ENCODE results near the gene XRCC4.

Gene XRCC4

DNA sequence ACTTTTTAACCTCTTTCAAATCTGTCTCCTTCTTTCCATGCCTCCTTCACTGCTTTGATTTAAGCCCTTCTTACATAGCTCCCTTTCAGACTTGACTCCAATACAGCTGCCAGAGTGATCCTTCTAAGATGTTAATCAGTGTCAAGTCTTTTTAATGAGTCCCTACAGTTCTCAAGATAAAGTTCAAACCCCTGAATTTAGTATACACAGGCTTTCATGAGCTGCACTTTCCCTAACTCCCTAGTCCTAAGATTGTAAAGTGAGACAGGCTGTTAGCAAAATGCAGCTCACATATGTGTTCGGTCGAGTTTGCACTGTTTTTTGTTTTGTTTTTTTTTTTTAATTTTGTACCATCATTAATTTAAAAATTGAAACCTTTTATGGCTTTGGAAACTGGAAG, 203.8 kb downstream of the XRCC4 start:
- DNase-seq = no peak

DNA sequence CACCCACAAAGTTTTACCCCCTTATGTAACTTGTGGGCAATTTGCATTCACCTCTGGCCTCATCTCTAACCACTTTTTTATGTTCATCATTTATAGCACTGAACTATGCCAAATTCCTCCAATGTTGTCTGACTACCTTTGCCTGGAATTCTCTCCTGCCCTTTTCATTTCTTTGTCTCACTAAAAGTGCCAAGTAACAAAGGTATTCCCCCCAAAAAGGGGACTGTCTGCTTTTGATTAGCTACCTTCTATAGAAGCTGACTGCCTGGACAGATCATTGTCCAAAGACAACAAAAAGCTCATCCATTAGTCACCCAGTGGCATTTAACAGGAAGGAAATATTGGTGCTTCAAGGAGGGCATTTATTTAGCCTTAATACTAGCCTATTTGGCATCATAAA, 204.3 kb downstream of the XRCC4 start:
- no peak for DNase-seq

DNA sequence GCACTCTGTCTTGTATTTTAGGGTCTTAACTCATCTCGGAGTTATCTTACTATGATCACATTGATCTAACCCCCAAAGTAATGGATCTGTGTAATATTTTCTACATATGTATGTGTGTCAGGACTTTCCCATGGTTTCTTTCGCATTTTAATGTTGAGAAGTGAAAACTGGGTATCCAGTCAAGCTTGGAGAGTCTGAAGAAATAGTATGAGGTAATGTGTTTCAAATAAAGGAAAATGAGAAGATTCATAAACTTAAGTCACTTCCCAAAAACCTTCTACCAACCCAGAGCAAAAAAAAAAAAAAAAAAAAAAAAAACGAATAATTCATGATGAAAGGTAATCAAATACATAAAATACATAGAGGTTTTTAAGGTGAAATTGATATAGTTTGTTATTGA, 206.4 kb downstream of the XRCC4 start:
- no peak for DNase-seq

DNA sequence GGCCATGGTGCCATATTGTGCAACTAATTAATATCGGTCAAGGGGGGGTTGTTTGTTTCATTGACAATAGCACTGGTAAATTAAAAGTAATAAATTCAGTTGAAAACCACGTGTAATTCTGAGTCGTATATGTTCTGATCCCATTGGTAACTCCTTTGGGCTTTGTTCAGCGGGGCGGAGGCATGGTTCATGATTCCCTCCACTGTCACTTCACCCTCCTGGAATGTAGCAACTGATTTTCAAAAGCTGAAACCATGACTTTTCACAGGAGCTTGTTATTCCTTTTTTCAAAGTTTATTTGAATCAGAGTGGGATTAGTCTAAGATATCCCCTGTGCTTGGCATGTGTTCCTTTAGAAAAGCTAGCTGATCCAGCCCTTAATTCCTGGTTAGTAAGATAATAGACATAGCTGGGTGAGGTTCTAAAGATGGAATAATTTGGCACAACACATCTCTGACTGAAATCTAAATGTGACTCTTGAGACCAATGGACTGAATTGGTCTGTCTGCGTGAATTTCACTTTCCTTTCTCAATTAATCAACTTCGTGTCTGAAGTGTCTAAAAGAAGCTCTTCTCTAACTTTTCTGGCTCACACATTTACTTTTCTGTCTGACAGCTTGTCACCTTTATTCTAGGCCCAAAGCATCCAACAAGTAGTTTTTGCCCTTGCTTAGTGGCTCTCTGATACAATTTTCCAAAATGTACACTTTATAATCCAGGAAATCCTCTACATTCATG, 208.5 kb downstream of the XRCC4 start:
- DNase-seq = no peak

DNA sequence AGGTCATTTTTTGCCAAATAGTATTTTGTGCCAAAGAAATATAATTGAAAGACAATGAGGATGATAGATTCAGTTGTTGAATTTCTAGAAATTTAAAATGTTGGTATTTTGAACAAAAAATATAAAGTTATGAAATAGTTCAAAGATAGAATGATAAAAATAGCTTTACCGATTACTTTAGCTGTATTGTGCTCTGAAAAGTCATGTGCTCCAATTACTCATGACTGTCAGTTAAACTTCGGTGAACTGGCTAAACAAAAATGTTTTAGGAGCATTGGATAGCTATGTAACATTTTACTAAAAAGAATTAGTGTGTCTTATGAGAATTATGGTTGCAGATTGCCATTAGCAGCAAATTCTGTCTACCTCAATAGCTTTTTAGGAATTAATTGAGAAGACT, 216.9 kb downstream of the XRCC4 start:
- no peak for DNase-seq

DNA sequence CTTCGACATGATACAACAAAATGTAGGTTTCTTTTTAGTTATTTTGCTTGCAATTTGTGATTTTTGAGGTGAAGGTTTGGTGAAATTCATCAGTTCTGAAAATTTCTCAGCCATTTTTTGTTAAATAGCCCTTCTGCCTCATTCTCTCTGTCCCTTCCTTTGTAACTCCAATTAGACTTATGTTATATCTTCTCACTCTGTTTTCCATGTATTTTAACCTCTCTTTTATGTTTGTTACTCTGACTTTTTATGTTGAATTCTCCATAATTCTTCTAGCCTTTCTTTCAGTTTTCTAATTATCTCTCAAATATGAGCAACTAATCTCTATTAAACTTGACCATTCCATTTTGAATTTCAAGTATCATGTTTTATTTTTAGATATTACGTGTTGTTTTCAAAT, 222.0 kb downstream of the XRCC4 start:
- no peak for DNase-seq

DNA sequence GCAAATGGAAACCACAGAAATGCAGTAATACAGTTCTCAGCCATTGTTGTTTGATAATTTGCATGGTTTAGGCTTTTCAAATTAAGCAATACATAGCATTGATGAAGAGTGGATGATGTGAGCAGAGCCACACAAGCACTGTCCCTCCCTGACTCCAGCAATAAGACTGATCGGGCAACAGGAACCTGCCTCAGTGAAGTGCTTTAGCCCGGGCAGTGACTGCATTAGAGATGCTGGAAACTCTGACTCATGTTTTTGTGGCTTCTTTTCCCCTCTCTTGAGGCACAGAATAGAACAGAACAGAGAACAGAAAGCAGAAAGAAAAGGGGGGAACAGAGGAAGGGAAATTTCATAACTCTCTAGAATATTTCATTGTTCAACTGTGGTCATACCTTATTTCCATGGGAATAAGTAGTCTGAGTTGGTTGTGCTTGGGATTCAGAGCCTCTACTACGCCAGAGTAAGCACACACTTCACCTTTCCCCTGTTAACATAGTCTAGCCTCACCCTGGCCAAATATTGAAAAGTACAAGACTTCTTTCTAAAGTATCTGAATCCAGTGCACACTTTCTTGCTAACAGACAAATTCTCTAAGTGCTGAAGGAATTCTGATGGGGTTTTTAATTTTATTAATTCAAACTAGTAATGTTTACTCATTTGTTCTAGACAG, 229.4 kb downstream of the XRCC4 start:
- no peak for DNase-seq

DNA sequence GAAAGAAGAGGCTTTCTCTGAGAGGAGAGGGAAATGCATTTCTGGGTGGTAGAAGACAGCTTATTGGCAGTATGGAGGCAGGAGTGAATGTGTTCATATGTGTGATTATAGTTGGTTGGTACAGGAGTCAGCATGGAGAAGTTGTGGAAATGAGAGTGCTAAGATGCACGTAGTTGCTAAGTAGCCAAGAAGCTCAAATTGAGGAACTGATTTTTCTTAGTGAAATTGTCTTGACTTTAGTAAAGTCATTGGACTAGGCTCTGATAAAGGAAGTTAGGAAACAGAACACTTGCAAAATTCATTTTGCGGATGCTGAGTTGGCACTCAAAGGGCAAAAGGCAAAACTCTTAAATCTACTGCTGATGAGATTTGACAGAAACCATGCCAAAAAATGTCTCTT, 235.3 kb downstream of the XRCC4 start:
- DNase-seq = no peak

DNA sequence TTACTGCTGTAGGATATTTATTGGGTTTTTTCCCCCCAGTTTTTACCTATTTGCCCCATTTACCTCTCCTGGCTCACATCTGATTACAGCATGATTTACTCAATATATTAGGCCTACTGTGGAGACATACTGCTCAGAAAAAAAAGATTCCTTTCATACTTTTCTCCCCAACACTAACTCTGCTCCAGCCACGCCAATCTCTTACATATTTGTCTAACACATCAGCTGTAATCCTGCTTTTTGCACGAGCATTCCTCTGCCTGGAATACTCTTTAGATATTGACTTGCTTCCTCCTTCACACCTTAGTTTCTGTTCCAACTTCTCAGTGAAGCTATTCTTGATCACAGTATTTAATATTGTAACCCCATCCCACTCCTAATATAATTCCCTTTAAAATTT, 236.1 kb downstream of the XRCC4 start:
- DNase-seq = no peak

DNA sequence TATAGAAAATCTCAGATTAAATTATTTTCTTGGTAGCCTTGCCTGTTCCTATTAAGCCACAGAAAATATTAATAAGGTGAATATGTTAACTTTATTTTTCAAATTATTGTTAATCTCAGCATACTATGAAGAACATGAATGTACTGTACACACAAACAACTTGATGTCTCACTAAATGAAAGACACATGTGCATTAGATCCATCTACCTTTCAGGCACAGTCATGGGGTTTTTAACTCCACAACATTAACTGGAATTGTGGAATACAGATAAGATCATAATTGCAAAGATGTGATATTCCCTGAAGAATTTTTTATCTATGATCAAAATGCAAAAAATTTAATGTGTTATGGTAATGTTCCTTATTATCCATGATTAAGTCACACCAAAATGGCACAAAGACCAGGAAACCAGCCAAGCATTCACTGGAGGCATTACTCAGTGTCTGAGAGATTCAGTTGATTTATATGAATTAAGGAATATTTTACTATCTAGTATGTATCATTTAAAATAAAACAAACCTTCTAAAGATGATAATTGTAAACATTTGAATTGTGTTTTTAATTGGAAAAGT, 244.2 kb downstream of the XRCC4 start:
- no peak for DNase-seq

DNA sequence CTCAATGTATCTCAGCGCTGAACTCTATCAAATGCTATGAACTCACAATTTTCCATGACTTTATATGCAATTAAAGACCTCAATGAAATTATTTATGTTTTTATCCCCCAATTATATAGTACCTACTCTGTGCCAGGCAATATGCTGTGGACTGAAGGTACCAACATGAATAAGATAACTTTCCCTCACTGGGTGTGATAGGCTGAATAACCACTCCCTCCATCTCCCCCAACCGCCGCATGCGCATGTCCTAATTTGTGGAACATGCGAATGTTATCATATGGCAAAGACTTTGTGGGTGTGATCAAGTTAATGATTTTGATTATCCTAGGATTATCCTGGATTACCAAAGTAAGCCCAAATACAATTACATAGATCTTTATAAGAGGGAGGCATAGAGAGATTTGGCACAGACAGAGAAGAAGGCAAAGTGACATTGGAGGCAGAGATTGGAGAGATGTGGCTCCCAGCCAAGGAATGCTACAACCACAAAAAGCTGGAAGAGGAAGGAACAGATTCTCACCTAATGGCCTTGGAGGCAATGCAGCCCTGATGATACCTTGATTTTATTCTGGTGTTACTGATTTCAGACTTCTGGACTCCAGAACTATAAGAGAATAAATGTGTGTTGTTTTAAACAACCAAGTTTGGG, 245.1 kb downstream of the XRCC4 start:
- peak; percentile 5 for DNase-seq

DNA sequence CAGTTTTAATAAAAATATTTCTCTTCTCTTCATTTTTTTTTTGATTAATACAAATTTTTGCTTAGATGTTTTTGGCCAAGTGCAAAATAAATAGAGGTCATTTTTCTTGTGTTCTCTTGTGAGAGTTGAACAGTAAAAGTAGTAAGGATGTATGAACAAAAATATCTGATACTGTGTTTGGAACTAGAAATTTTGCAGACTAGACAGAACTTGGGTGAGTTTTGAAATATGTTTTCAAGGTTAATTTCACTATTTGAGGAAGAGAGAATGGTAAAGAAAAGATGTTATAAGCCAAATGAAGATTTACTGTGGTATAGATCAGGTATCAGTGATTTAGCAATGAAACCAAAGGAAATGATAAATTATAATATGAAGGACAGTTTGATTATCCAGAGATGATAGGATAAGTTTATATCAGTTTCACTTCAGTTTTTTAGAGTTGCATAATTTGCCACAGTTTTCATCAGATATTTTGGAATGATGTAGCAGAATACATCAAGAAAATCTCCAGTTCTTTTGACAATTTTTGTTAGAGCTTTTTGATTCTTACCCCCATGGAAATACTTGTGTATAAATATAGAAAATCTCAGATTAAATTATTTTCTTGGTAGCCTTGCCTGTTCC, 246.3 kb downstream of the XRCC4 start:
- DNase-seq = no peak

DNA sequence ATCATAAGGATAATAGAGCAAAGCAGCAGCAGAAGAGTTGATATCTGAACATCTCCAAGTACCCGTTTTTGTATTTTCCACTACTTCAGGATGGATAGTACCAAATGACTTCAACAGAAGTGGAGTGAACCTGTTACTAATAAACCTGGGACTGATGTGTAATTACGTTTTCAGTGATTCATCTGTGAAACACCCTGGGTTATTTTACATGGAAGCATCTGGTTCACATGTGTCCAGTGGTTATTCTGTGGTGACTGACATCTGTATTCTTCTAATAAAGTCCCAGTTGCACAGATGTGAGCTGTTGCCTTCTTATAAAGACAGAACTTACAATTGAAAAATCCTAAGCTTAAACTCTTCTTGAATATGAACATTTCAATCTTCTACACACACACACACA, 254.5 kb downstream of the XRCC4 start:
- DNase-seq = no peak

DNA sequence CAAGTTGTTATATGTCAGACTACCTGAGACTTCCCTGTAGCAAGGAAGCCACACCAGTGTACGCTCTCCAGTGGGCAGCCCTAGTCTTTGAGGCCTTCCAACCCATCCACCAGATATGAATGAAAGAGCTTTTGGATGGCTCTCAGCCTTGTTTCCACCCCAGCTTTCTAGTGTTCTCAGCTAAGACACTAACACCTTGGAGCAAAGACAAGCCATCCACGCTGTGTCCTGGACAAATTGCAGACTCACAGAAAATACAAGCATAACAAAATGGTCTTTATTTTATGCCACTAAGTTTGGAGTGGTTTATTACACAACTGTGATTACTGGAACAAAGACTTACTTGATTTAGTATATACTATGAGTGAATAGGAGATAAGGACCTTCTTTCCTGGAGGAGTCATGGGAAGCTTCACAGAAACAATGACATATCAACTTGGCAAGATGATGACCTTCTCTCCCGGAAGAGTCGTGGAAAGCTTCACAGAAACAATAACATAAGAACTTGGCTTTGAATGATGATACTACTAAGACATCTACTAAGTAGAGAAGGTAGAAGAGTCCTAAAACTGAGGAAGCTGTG, 260.2 kb downstream of the XRCC4 start:
- no peak for DNase-seq

DNA sequence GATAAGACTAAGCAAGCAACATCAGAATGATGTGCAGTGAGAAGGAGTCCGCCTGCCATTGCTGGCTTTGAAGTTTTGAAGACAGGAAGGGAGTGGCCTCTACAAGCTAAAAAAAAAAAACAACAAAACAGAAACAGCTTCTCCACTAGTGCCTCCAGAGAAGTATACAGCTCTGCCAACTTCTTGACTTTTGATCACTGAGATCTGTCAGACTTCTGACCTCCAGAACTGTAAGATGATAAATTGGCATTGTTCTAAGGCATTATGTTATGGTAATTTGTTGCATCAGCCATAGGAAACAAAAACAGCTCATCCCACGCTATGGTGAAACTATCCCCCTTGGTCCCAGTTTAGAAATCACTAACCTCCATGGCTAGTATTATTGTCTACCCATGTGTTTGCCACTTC, 263.2 kb downstream of the XRCC4 start:
- no peak for DNase-seq

DNA sequence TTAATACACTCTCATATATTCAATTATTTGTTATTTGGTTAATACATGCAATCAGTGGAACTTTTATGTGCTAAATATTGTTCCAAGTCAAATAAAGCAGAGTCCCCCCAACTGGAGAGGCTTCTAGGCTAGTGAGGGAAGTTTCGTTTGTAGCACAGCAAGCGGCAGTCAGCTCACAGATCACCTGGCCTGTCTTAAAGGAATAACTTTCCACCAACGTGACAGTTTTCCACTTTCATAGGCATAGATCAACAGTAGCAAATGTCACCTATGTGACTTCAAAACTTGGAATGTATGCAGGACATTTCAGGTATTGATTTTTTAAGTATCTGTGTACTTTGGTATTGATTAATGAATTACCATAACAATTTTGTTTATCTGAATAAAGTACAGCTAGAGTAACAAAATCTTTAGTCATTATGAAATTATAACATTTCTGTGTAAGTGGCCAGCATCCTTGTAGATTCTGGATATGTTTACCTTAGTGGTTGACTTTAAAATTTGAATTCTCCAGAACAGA, 264.5 kb downstream of the XRCC4 start:
- DNase-seq = no peak

DNA sequence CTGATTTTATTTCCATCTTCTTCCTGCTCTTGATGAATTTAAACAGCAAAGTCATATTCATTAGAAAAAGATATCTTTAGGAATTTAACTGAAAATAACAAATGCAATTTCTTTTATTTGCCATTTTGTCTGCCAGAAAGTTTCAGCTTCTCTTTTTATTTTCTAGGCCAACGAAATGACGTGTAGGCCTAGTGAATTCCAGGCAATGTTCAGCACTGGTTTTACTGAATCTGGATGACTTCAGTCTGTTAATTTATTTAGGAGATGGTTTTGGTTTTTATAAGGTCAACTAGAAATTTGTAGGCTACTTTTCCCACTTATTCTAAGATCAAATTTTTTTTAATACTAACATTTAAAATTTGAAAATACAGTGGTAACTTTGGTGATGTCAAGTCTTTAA, 265.1 kb downstream of the XRCC4 start:
- DNase-seq = no peak

DNA sequence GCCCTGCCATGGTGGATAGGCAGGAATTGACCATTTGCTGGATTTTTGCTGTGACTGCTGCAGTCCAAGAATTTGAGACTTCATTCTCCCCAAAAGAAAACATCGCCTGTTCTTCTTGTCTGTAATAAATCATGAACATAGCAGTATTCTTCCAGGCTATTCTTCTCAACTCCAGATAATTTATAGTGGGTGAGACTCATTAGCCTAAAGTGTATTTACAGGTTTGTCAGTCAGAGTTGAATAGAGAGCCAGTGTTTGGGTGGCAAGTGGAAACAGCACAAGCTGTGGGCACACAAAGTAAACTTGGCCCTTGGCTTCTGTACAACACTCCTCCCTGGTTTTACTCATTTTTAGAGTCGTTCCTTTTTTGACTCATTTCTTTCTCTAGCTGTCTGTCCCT, 266.0 kb downstream of the XRCC4 start:
- no peak for DNase-seq

DNA sequence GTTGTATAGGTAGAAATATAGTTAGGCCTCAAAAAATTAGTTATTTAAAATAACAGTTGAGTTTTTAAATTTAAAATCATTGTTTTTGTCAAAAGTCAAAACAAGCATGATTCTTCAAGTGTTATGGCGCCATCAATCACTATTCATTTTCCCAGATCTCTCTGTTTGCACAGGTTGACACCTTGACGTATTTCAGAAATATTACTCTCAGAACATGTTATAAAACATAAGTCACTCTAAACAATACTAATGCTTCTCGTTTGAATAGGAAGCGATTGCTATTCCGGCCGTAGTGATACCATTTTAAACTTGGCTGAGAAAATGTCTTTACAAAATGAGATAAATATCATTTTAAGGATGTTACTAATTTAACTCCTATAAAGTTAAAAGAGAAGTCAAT, 268.1 kb downstream of the XRCC4 start:
- DNase-seq = no peak

DNA sequence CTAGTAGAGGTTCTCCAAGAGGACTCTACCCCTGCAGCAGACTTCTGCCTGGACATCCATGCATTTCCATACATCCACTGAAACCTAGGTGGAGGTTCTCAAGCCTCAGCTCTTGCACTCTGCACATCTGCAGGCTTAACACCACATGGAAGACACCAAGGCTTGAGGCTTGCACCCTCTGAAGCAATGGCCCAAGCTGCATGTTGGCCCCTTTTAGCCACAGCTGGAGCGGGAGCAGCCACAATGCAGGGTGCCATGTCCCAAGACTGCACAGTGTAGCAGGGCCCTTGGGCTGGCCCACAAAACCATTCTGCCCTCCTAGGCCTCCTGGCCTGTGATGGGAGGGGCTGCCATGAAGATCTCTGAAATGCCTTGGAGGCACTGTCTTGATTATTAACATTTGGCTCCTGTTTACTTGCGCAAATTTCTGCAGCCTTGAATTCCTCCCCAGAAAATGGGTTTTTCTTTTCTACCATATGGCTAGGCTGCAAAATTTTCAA, 271.0 kb downstream of the XRCC4 start:
- no peak for DNase-seq

DNA sequence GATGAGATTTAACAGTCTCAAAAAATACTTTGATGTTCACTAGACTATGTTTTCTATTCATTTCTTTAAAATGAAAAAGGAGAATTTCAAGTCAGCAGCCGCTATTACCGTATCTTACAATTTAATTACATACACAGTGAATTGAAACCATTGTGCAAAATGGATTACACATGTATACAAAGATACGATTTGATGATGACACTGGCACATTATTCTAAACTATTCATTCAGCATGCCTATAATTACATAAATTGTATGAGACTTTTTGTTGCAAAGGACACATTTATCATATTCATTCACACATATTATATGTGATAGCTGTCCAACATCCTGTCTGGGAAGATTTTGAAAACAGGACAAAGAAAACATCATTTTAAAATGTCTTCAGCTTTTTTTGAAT, 275.9 kb downstream of the XRCC4 start:
- DNase-seq = no peak

DNA sequence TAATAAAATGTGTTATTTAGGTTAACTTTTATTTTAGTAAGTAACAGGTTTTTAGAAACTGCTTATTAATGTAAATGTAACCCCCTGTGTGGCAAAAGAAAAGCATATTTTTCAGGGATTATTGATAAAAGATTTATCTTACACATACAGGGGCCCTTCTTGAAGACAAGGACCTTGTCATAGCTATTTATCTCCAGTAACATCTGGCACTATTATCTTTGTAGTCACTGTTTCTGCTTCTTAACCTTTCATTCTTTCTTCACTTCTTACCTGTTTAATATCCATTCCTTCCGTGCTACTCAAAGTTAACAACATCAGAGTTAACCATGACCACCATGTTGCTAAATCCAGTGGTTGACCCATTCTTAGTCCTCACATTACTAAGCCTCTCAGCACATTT, 276.4 kb downstream of the XRCC4 start:
- DNase-seq = no peak

DNA sequence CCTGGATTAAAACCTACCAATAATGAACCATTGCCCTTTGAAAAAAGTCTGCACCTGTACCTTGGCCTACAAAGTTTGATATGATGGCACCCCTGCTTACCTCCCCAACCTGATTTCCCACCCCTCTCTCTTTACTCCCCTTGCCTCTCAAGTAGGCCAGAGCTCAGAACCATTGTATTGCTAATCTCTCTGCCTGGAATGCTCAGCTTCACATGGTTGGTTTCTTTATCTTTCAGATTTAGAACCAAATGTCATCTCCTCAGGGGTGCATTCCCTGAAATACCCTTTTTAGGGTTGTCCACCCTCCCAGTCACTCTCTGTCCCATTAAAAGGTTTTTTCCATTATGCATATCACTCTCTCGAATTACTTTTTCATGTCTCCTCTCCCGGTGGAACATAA, 277.6 kb downstream of the XRCC4 start:
- no peak for DNase-seq
